GM19467 (cell line): Measurements from ENCODE around the gene FREM2.

Experiments used
- ATAC-seq: cut with Tn5 transposase; IDR thresholded peaks from one replicate; pipeline ENCODE4 v1.9.1; 2021; ENCODE audit warnings: mild to moderate bottlenecking, moderate library complexity; ENCODE audit not compliant: unreplicated experiment

Gene FREM2

GRCh38 chr13:38687246-38688229 lies 661 bp downstream of the FREM2 start:
- ATAC-seq = no peak

GRCh38 chr13:38688674-38689073 lies 1.8 kb downstream of the FREM2 start:
- no peak for ATAC-seq

- no peak for ATAC-seq
These were observed 3.4 kb downstream of the FREM2 start for GRCh38 chr13:38690231-38690630.

- ATAC-seq = no peak
These were observed 6.3 kb downstream of the FREM2 start for GRCh38 chr13:38693168-38693567.

- ATAC-seq = no peak
These were observed 6.8 kb downstream of the FREM2 start for GRCh38 chr13:38693641-38694040.

- no peak for ATAC-seq
These were observed 10.3 kb downstream of the FREM2 start for GRCh38 chr13:38697197-38697596.

- ATAC-seq = no peak
These were observed 10.9 kb downstream of the FREM2 start for GRCh38 chr13:38697628-38698333.

GRCh38 chr13:38700051-38700450 lies 13.2 kb downstream of the FREM2 start:
- ATAC-seq = no peak

- no peak for ATAC-seq
These were observed 15.8 kb downstream of the FREM2 start for GRCh38 chr13:38702669-38703068.

GRCh38 chr13:38703255-38703654 lies 16.4 kb downstream of the FREM2 start:
- ATAC-seq = no peak

- ATAC-seq = no peak
These were observed 18.5 kb downstream of the FREM2 start for GRCh38 chr13:38705365-38705764.

GRCh38 chr13:38707460-38707859 lies 20.6 kb downstream of the FREM2 start:
- no peak for ATAC-seq

GRCh38 chr13:38713046-38713445 lies 26.2 kb downstream of the FREM2 start:
- no peak for ATAC-seq

- ATAC-seq = no peak
These were observed 31.5 kb downstream of the FREM2 start for GRCh38 chr13:38718374-38718773.

GRCh38 chr13:38730332-38730731 lies 43.5 kb downstream of the FREM2 start:
- ATAC-seq = no peak

GRCh38 chr13:38733146-38733545 lies 46.3 kb downstream of the FREM2 start:
- ATAC-seq = no peak

GRCh38 chr13:38735665-38736440 lies 49.0 kb downstream of the FREM2 start:
- no peak for ATAC-seq

GRCh38 chr13:38743466-38743865 lies 56.6 kb downstream of the FREM2 start:
- ATAC-seq = no peak

GRCh38 chr13:38752686-38753085 lies 65.8 kb downstream of the FREM2 start:
- ATAC-seq = no peak

- ATAC-seq = no peak
These were observed 67.0 kb downstream of the FREM2 start for GRCh38 chr13:38753878-38754277.

- ATAC-seq = no peak
These were observed 68.9 kb downstream of the FREM2 start for GRCh38 chr13:38755793-38756192.
